Kidney (tissue), 14 donors: Measurements from ENCODE around the gene MRPL46. TPM values are rescaled to one million over a fixed set of nuclear protein-coding genes. Genes with fewer than 3 reads are reported as not detected.
A peak's percentile ranks its signal among the peaks of the same experiment; 100 is the strongest.
"Not testable (repeated sequence)": the region's sequence is repeated elsewhere in the genome, so short reads cannot be mapped to it uniquely, and the experiment has no call there.

ENCODE experiments used
- DNase-seq, 5 donors: peaks; one replicate each; pipeline ENCODE4 v3.0.0-alpha.2; 2013 to 2020
- FAIRE-seq: peaks from 2 replicates; lab custom pipeline; 2012; peaks lifted over from hg19 to GRCh38; lab: Jason Lieb, UNC
- H3K27ac ChIP-seq, 2 donors: one replicate each; pipeline ENCODE4 v1.7.0; 2013; ENCODE audit warnings: low read depth in 2 of 2, low read length in 2 of 2, inconsistent platforms in 1 of 2
- H3K27me3 ChIP-seq: one replicate; pipeline ENCODE4 v1.7.1; 2013; ENCODE audit warnings: low read length, inconsistent platforms; ENCODE audit not compliant: control insufficient read depth, insufficient read depth
- H3K36me3 ChIP-seq, 3 donors: one replicate each; pipeline versions ENCODE4 v1.7.0 to v1.7.1; 2013; ENCODE audit warnings: low read length in 3 of 3, control low read depth in 1 of 3, inconsistent platforms in 1 of 3; ENCODE audit not compliant: insufficient read depth in 3 of 3, control insufficient read depth in 2 of 3
- H3K4me1 ChIP-seq, 3 donors: one replicate each; pipeline versions ENCODE4 v1.7.0 to v1.7.1; 2013; ENCODE audit warnings: low read length in 3 of 3, inconsistent platforms in 1 of 3, low read depth in 1 of 3; ENCODE audit not compliant: control insufficient read depth in 2 of 3, insufficient read depth in 2 of 3
- H3K4me3 ChIP-seq, 3 donors: one replicate each; pipeline versions ENCODE4 v1.7.0 to v1.8.1; 2013; ENCODE audit warnings: low read length in 3 of 3, control low read depth in 1 of 3, inconsistent platforms in 1 of 3
- H3K9ac ChIP-seq, 3 donors: one replicate each; pipeline versions ENCODE4 v1.7.0 to v1.7.1; 2013; ENCODE audit warnings: low read length in 3 of 3, control low read depth in 1 of 3, inconsistent platforms in 1 of 3
- H3K9me3 ChIP-seq, 3 donors: one replicate each; pipeline versions ENCODE4 v1.7.0 to v1.7.1; 2013; ENCODE audit warnings: low read length in 3 of 3, control low read depth in 1 of 3, inconsistent platforms in 1 of 3; ENCODE audit not compliant: control insufficient read depth in 2 of 3, insufficient read depth in 1 of 3
- CTCF ChIP-seq: IDR thresholded peaks from 3 replicates; pipeline ENCODE4 v1.5.1; 2012; ENCODE audit warnings: mild to moderate bottlenecking, moderate library complexity, borderline replicate concordance; ENCODE audit not compliant: insufficient read depth; ENCODE audit errors: extremely low read depth
- intact Hi-C: fragments of 100-400 bp; cut with DNase I; formaldehyde crosslinking; loops from one replicate; pipeline ENCODE4 v1.11.1; 2022
- polyA plus RNA-seq: library from polyadenylated mRNA; stranded (reverse); fragments of 350-450 nt; fragmentation: Illumina TruSeq; extraction: RNeasy Lipid Tissue Mini Kit (QIAGEN cat#74804); gene quantifications from one replicate; pipeline ENCODE4 v1.2.3, GENCODE V29; 2014; ENCODE audit warnings: low read depth, low replicate concordance; ENCODE audit not compliant: insufficient read depth
- total RNA-seq: library from RNA; stranded (reverse); fragmentation: NEBNext Ultra II Directional; extraction: Animal tissue kit (Norgen Biotek cat#: 25700); gene quantifications from one replicate; pipeline ENCODE4 v1.2.1, GENCODE V29; 2021
- donor health status: control.
- donor health status: control.
- donor health status: control.
- donor health status: control.
- donor health status: control.
- donor health status: DM: yes; HTN: yes; CAD: no.
- donor health status: Normal renal cell carcinoma (clear cell type).

MRPL46 gene
- total and polyA plus RNA-seq, 2 donors from 2014 or later: 24.7 to 73.4 TPM

- H3K4me1 ChIP-seq: peaks cover 3 to 15% (median 5%) of the 10 kb centered on the region in 3 donors
- H3K27me3 ChIP-seq: no peaks in the 10 kb centered on the region
- H3K36me3 ChIP-seq: peaks cover 2 to 6% (median 4%) of the 10 kb centered on the region in 3 donors
- intact Hi-C loops: no loop called here
- H3K27ac ChIP-seq: no peak overlapping the region
- no peak overlapping the region for H3K4me3 ChIP-seq
- TF ChIP-seq CTCF: no peak
- no peak overlapping the region for H3K9ac ChIP-seq
- H3K9me3 ChIP-seq: no peaks in the 10 kb centered on the region
- FAIRE-seq (no peak), DNase-seq (no peak)
Measured at GRCh38 chr15:88469321-88469720, 2.1 kb upstream of the MRPL46 start.

- FAIRE-seq, H3K9me3 ChIP-seq, H3K27me3 ChIP-seq, intact Hi-C loops, H3K27ac ChIP-seq, DNase-seq: not testable (repeated sequence)
- peak overlapping the region in 2 of 3 donors; percentile 100 for H3K4me3 ChIP-seq
- peak overlapping the region in 1 of 3 donors; percentile 96 for H3K9ac ChIP-seq
- H3K36me3 ChIP-seq: peaks cover 5 to 11% (median 10%) of the 10 kb centered on the region in 3 donors
- H3K4me1 ChIP-seq: peaks cover 3 to 15% (median 5%) of the 10 kb centered on the region in 3 donors
Measured at GRCh38 chr15:88468721-88469120, 1.5 kb upstream of the MRPL46 start.

GRCh38 chr15:88467935-88468528 is 844 bp upstream of the MRPL46 start:
- FAIRE-seq (no peak), DNase-seq (peak in 3 of 5 donors; percentile 24 to 44 (median 34))
- Histone ChIP-seq H3K36me3 (peaks cover 7 to 12% (median 12%) of the 10 kb centered on the region in 3 donors), H3K4me3 (peak overlapping the region; percentile 99 to 100 (median 100)), H3K9me3 (no peaks in the 10 kb centered on the region), H3K27ac (peak overlapping the region; percentile 90 to 96), H3K27me3 (no peaks in the 10 kb centered on the region), H3K4me1 (peaks cover 3 to 15% (median 5%) of the 10 kb centered on the region in 3 donors), H3K9ac (peak overlapping the region; percentile 75 to 99 (median 96))
- no peak for TF ChIP-seq CTCF
- intact Hi-C loops: no loop called here

GRCh38 chr15:88465633-88466224 is 1.5 kb downstream of the MRPL46 start:
- Histone ChIP-seq H3K36me3 (peaks cover 10 to 22% (median 20%) of the 10 kb centered on the region in 3 donors), H3K4me1 (peaks cover 3 to 15% (median 5%) of the 10 kb centered on the region in 3 donors), H3K27ac (no peak overlapping the region), H3K27me3 (no peaks in the 10 kb centered on the region), H3K9me3 (no peaks in the 10 kb centered on the region), H3K9ac (no peak overlapping the region), H3K4me3 (peak overlapping the region in 2 of 3 donors; percentile 100)
- intact Hi-C loops: no loop called here
- TF ChIP-seq CTCF: no peak
- FAIRE-seq (no peak), DNase-seq (no peak)
